Peyer's patch (tissue), 4 donors: ENCODE data around the gene MSX2.

Experiments
- CTCF ChIP-seq, 6 experiments: fragments of 450-650 bp in 4 of 6; fragments of 200-600 bp in 2 of 6; sonication (generic) in 1 of 6; IDR thresholded peaks; one replicate each; pipeline ENCODE4 v1.5.1; 2017 to 2019; ENCODE audit warnings: antibody characterized with exemption in 6 of 6, mild to moderate bottlenecking in 3 of 6, moderate library complexity in 1 of 6
- POLR2A ChIP-seq, 2 donors: fragments of 450-650 bp; IDR thresholded peaks; one replicate each; pipeline ENCODE4 v1.5.1; 2017; ENCODE audit warnings: antibody characterized with exemption in 2 of 2, mild to moderate bottlenecking in 2 of 2, moderate library complexity in 2 of 2

- TF ChIP-seq CTCF (IDR thresholded peaks at IDR 0.05) (no peak), POLR2A (IDR thresholded peaks at IDR 0.05) (no peak)
Observed at GRCh38 chr5:174733091-174733690, 8.8 kb downstream of the MSX2 start.
